C4-2B (cell line): ENCODE results near the gene UNG.

Source experiments
- CTCF ChIP-seq: fragments of 450-650 bp; conservative IDR thresholded peaks from 2 replicates; pipeline ENCODE4 v1.5.1; 2017; ENCODE audit warnings: mild to moderate bottlenecking
- ZFX ChIP-seq: fragments of 450-650 bp; IDR thresholded peaks from 2 replicates; pipeline ENCODE4 v1.6.1; 2017

GRCh38 chr12:109126784-109127183, 29.4 kb downstream of the UNG start:
- TF ChIP-seq ZFX (no peak), CTCF (no peak)
